Measurements from ENCODE around the gene MICU2. TPM values are rescaled to one million over a fixed set of nuclear protein-coding genes. Genes with fewer than 3 reads are reported as not detected.
A peak's percentile ranks its signal among the peaks of the same experiment; 100 is the strongest.

MICU2 gene
- total RNA-seq, 2 donors from 2014 or later: 25.7 to 29.2 TPM

- H3K4me1 Mint-ChIP-seq (ENCODE audit: low read depth): no peaks in the 10 kb centered on the region
- no peak overlapping the region for H3K27ac Mint-ChIP-seq
- H3K36me3 Mint-ChIP-seq (ENCODE audit: insufficient read depth in 2 of 2): peaks cover 19 to 28% of the 10 kb centered on the region in 2 donors
- no peak overlapping the region for H3K4me3 Mint-ChIP-seq
- ATAC-seq (replicated peaks in 1 of 2) (no peak), DNase-seq (no peak)
- H3K27me3 Mint-ChIP-seq (ENCODE audit: low read depth): no peaks in the 10 kb centered on the region
- peaks cover 12 to 16% of the 10 kb centered on the region in 2 donors for H3K9me3 Mint-ChIP-seq
Measured at GRCh38 chr13:21486322-21486721, 117.6 kb downstream of the MICU2 start.

DNA sequence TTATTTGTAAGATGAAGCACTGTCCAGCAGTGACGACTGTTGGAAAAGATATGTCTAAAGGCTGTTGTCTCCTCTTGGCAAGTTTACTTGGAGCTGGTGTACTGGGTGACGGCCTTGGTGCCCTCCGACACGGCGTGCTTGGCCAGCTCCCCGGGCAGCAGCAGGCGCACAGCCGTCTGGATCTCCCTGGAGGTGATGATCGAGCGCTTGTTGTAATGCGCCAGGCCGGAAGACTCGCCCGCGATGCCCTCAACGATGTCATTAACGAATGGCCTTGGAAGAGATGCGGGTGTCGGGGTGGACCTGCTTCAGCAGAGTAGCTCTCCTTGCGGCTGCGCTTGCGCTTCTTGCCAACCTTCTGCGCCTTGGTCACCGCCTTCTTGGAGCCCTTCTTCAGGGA is 120.2 kb downstream of the MICU2 start:
- Mint-ChIP-seq H3K27me3 (ENCODE audit: low read depth) (no peaks in the 10 kb centered on the region), H3K27ac (no peak overlapping the region), H3K36me3 (ENCODE audit: insufficient read depth in 2 of 2) (peaks cover 8 to 13% of the 10 kb centered on the region in 2 donors), H3K4me1 (ENCODE audit: low read depth) (no peaks in the 10 kb centered on the region), H3K4me3 (no peak overlapping the region), H3K9me3 (peaks cover 6 to 9% of the 10 kb centered on the region in 2 donors)
- DNase-seq: no peak
- no peak for ATAC-seq (replicated peaks in 1 of 2)

- Mint-ChIP-seq H3K4me3 (no peak overlapping the region), H3K4me1 (ENCODE audit: low read depth) (peaks cover 7% of the 10 kb centered on the region), H3K27ac (no peak overlapping the region), H3K27me3 (ENCODE audit: low read depth) (no peaks in the 10 kb centered on the region), H3K36me3 (ENCODE audit: insufficient read depth in 2 of 2) (peaks cover 1 to 4% of the 10 kb centered on the region in 2 donors), H3K9me3 (peaks cover 0 to 4% of the 10 kb centered on the region in 2 donors)
- ATAC-seq (replicated peaks in 1 of 2) (no peak), DNase-seq (no peak)
Measured at GRCh38 chr13:21481359-21481758, 122.6 kb downstream of the MICU2 start.

GRCh38 chr13:21478881-21479808 is 124.8 kb downstream of the MICU2 start:
- H3K9me3 Mint-ChIP-seq: no peaks in the 10 kb centered on the region
- H3K4me3 Mint-ChIP-seq: peak overlapping the region; percentile 8 to 91
- no peaks in the 10 kb centered on the region for H3K36me3 Mint-ChIP-seq (ENCODE audit: insufficient read depth in 2 of 2)

GRCh38 chr13:21476893-21477472 is 127.0 kb downstream of the MICU2 start:
- peaks cover 7% of the 10 kb centered on the region for H3K4me1 Mint-ChIP-seq (ENCODE audit: low read depth)
- H3K4me3 Mint-ChIP-seq: peak overlapping the region; percentile 83 to 84
- ATAC-seq (replicated peaks in 1 of 2) (peak; percentile 87 to 92), DNase-seq (peak; percentile 86 to 90)
- no peak overlapping the region for H3K27ac Mint-ChIP-seq
- no peaks in the 10 kb centered on the region for H3K27me3 Mint-ChIP-seq (ENCODE audit: low read depth)
- H3K36me3 Mint-ChIP-seq (ENCODE audit: insufficient read depth in 2 of 2): no peaks in the 10 kb centered on the region
- H3K9me3 Mint-ChIP-seq: no peaks in the 10 kb centered on the region

More at GRCh38 chr13:21478881-21479808, 124.8 kb downstream of the MICU2 start:
- Mint-ChIP-seq H3K27ac (peak overlapping the region; percentile 15), H3K27me3 (ENCODE audit: low read depth) (no peaks in the 10 kb centered on the region), H3K4me1 (ENCODE audit: low read depth) (peaks cover 7% of the 10 kb centered on the region)
- peak; percentile 50 to 61 for DNase-seq
- peak; percentile 58 to 65 for ATAC-seq (replicated peaks in 1 of 2)

GRCh38 chr13:21475115-21475514 is 128.9 kb downstream of the MICU2 start:
- DNase-seq: no peak
- Mint-ChIP-seq H3K36me3 (ENCODE audit: insufficient read depth in 2 of 2) (peaks cover 2 to 4% of the 10 kb centered on the region in 2 donors), H3K27ac (no peak overlapping the region), H3K4me1 (ENCODE audit: low read depth) (peaks cover 7% of the 10 kb centered on the region), H3K9me3 (peaks cover 1 to 3% of the 10 kb centered on the region in 2 donors), H3K27me3 (ENCODE audit: low read depth) (no peaks in the 10 kb centered on the region), H3K4me3 (no peak overlapping the region)
- no peak for ATAC-seq (replicated peaks in 1 of 2)

- H3K4me1 Mint-ChIP-seq (ENCODE audit: low read depth): no peaks in the 10 kb centered on the region
- no peaks in the 10 kb centered on the region for H3K27me3 Mint-ChIP-seq (ENCODE audit: low read depth)
- H3K36me3 Mint-ChIP-seq (ENCODE audit: insufficient read depth in 2 of 2): peaks cover 2 to 4% of the 10 kb centered on the region in 2 donors
- no peak for DNase-seq
- no peak overlapping the region for H3K4me3 Mint-ChIP-seq
- H3K27ac Mint-ChIP-seq: no peak overlapping the region
- H3K9me3 Mint-ChIP-seq: peaks cover 1 to 3% of the 10 kb centered on the region in 2 donors
- ATAC-seq (replicated peaks in 1 of 2): no peak
Measured at GRCh38 chr13:21470785-21471184, 133.2 kb downstream of the MICU2 start.

DNA sequence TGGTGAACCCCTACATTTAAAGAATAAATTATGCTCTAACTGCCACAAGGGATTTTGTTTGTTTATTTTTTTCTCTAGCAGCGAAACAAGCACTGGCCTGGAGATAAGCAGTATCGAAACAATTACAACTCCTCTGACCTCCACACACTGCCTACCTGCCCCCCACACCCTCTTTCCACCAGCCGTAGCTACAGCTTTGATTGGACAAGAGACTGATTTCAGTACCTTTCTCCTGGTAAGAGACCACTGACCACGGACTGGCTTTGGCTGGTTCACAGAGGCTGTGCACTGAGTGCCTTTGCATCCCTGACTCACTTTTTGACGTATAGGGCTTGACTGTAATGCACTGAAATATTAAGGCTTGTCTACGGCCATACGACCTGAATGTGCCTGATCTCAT is 137.4 kb downstream of the MICU2 start:
- no peaks in the 10 kb centered on the region for H3K4me1 Mint-ChIP-seq (ENCODE audit: low read depth)
- peaks cover 1% of the 10 kb centered on the region in 2 donors for H3K9me3 Mint-ChIP-seq
- peaks cover 0 to 3% of the 10 kb centered on the region in 2 donors for H3K36me3 Mint-ChIP-seq (ENCODE audit: insufficient read depth in 2 of 2)
- H3K27ac Mint-ChIP-seq: no peak overlapping the region
- DNase-seq (no peak), ATAC-seq (replicated peaks in 1 of 2) (no peak)
- H3K4me3 Mint-ChIP-seq: no peak overlapping the region
- no peaks in the 10 kb centered on the region for H3K27me3 Mint-ChIP-seq (ENCODE audit: low read depth)

- Mint-ChIP-seq H3K36me3 (ENCODE audit: insufficient read depth in 2 of 2) (peaks cover 0 to 1% of the 10 kb centered on the region in 2 donors), H3K4me3 (no peak overlapping the region), H3K4me1 (ENCODE audit: low read depth) (no peaks in the 10 kb centered on the region), H3K9me3 (peaks cover 0 to under 1% of the 10 kb centered on the region in 2 donors), H3K27me3 (ENCODE audit: low read depth) (no peaks in the 10 kb centered on the region), H3K27ac (no peak overlapping the region)
- ATAC-seq (replicated peaks in 1 of 2) (no peak), DNase-seq (no peak)
Measured at GRCh38 chr13:21465710-21466160, 138.2 kb downstream of the MICU2 start.

DNA sequence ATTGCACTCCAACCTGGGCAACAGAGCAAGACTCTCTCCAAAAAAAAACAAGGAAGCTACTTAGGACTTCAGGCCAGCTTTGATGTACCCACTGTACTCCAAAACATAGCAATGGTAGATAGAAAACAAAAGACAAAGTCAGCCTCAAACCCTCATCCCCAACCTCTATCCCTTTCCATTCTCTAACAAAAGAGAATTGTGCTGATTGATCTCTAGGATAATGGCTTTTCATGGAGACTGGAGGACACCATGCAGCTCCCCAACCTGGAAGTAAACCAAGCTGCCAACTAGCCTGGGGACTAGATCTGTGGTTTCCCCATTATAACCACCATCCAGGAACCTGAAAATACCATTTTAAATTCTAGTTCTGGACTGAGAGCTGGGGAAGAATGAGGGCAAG is 140.5 kb downstream of the MICU2 start:
- no peaks in the 10 kb centered on the region for H3K9me3 Mint-ChIP-seq
- H3K36me3 Mint-ChIP-seq (ENCODE audit: insufficient read depth in 2 of 2): no peaks in the 10 kb centered on the region
- peaks cover 6% of the 10 kb centered on the region for H3K4me1 Mint-ChIP-seq (ENCODE audit: low read depth)
- DNase-seq (no peak), ATAC-seq (replicated peaks in 1 of 2) (no peak)
- no peaks in the 10 kb centered on the region for H3K27me3 Mint-ChIP-seq (ENCODE audit: low read depth)
- no peak overlapping the region for H3K27ac Mint-ChIP-seq
- no peak overlapping the region for H3K4me3 Mint-ChIP-seq

GRCh38 chr13:21461131-21461530 is 142.8 kb downstream of the MICU2 start:
- no peak overlapping the region for H3K4me3 Mint-ChIP-seq
- H3K36me3 Mint-ChIP-seq (ENCODE audit: insufficient read depth in 2 of 2): no peaks in the 10 kb centered on the region

GRCh38 chr13:21458813-21459701 is 144.9 kb downstream of the MICU2 start, which contains the start of gene ZDHHC20:
TSS of gene ZDHHC20 (minus strand) at chr13:21459303. CDS start at chr13:21459171, 132 bp downstream.
- peak within 1 kb of the TSS; percentile 93 to 99 for H3K4me3 Mint-ChIP-seq
- H3K36me3 Mint-ChIP-seq (ENCODE audit: insufficient read depth in 2 of 2): peaks cover 2% of the 10 kb centered on the region in 2 donors
- no peaks in the 10 kb centered on the region for H3K9me3 Mint-ChIP-seq
- DNase-seq (peak; percentile 91 to 97), ATAC-seq (replicated peaks in 1 of 2) (peak; percentile 90 to 92)
- peaks cover 33% of the 10 kb centered on the region for H3K4me1 Mint-ChIP-seq (ENCODE audit: low read depth)
- peak within 1 kb of the TSS; percentile 81 for H3K27ac Mint-ChIP-seq
- H3K27me3 Mint-ChIP-seq (ENCODE audit: low read depth): no peaks in the 10 kb centered on the region

More at GRCh38 chr13:21461131-21461530, 142.8 kb downstream of the MICU2 start:
- peaks cover 26% of the 10 kb centered on the region for H3K4me1 Mint-ChIP-seq (ENCODE audit: low read depth)
- DNase-seq (no peak), ATAC-seq (replicated peaks in 1 of 2) (no peak)
- H3K9me3 Mint-ChIP-seq: no peaks in the 10 kb centered on the region
- H3K27ac Mint-ChIP-seq: no peak overlapping the region
- H3K27me3 Mint-ChIP-seq (ENCODE audit: low read depth): no peaks in the 10 kb centered on the region

All from activated T-cell treated with anti-CD3 and anti-CD28 coated beads, Interleukin-2, amount 50 U/mL, for 72 hours (primary cell).